HT-29 (cell line): ENCODE measurements around the gene EEA1. TPM values are rescaled to one million over a fixed set of nuclear protein-coding genes. Genes with fewer than 3 reads are reported as not detected.
"Not testable (repeated sequence)": the region's sequence is repeated elsewhere in the genome, so short reads cannot be mapped to it uniquely, and the experiment has no call there.

ENCODE experiments used
- DNase-seq: peaks from one replicate; pipeline ENCODE4 v3.0.0-alpha.2; 2015; ENCODE audit warnings: low spot score
- total RNA-seq: library from RNA; depleted of rRNA; stranded (reverse); fragments of >200 nt; shearing (Covaris generic); gene quantifications from 2 replicates; pipeline ENCODE4 v1.2.3, GENCODE V29; 2014

EEA1 gene
- total RNA-seq, 1 experiment from 2014 or later = 3.2 TPM

- no peak for DNase-seq
Observed at GRCh38 chr12:92753976-92754885, 174.9 kb downstream of the EEA1 start.

DNA sequence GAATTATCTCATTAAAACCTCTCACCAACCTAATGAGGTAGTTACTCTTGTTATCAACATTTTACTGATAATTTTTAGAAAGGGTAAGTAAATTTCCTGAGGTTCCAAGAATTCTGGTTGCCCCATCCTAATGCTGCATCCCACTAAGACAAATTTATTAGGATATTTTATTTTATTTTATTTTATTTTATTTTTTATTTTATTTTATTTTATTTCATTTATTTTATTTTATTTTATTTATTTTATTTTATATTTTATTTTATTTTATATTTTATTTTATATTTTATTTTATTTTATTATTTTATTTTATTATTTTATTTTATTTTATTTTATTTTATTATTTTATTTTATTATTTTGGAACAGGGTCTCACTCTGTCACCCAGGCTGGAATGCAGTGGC, 179.4 kb downstream of the EEA1 start:
- DNase-seq = not testable (repeated sequence)

DNA sequence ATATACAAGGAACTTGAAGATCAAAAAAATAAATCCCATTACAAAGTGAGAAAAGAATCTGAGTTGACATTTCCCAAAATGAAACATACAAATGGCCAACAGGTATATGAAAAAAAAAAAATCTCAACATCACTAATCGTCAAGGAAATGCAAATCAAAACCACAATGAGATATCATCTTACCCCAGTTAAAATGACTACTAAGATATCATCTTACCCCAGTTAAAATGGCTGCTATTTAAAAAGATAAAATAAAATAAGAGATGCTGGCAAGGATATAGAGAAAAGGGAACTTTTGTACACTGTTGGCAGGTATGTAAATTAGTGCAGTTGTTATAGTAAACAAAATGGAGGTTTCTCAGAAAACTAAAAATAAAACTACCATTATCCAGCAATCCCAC, 181.9 kb downstream of the EEA1 start:
- DNase-seq = no peak

GRCh38 chr12:92745856-92746550, 183.1 kb downstream of the EEA1 start:
- DNase-seq = no peak

GRCh38 chr12:92743026-92743425, 186.1 kb downstream of the EEA1 start:
- DNase-seq = no peak

GRCh38 chr12:92740411-92740810, 188.7 kb downstream of the EEA1 start:
- DNase-seq = no peak

DNA sequence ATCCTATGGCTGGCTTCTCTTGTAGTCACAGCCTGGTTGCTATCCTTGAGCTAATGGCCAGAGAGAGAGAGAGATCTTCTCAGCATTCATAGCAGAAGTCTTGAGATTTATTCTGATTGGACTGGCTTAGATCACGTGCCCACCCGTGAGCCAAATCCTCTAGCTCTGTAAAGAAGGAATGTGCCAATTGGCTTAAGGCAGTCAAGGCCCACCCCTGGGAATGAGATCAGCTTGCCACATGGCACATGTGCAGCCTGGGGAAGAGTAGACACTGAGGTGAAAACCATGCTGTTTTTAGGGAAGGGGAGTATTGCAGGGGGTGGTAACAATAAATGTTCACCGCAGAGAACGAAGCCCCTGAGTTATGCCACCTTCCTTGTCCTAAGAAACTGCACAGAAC, 190.0 kb downstream of the EEA1 start:
- no peak for DNase-seq

GRCh38 chr12:92737855-92738850, 190.9 kb downstream of the EEA1 start:
- DNase-seq = no peak

DNA sequence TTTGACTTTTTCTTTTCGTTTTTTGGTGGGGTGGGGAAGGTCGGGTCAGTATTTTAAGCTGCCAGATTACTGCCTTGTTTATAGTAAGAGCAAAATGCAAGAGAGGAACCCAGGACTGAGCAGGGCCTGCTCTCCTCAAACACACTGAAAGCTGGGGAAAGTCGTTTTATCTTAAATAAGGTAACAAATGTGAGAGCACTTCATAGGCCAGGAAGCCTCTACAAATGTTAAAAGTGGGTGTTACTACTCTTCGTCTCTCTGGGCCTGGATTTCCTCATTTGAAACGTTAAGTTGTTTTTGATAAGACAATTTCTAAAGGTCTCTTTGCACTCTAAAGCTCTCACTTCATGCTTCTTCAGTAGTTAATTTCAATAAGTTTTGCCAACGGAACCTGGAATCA, 192.5 kb downstream of the EEA1 start:
- DNase-seq = no peak

GRCh38 chr12:92735131-92735721, 193.9 kb downstream of the EEA1 start:
- no peak for DNase-seq

DNA sequence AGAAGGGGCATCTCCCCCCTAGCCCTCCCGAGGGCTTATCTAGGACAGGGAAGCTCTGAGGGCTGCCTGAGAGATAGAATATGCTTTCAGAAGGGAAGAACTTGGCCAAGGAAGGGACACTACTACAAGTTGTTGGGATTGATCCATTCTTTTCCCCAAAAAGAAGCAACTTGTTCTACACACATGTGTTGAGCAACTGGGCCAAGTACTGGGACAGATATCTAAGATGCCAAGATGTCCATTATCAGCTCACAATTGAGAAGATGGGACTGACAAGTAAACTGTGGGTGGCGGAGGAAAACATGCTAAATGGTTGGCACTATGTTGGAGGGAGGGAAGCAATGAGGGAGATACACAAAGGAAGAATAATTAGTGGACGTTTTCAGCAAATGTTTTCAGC, 195.4 kb downstream of the EEA1 start:
- no peak for DNase-seq

DNA sequence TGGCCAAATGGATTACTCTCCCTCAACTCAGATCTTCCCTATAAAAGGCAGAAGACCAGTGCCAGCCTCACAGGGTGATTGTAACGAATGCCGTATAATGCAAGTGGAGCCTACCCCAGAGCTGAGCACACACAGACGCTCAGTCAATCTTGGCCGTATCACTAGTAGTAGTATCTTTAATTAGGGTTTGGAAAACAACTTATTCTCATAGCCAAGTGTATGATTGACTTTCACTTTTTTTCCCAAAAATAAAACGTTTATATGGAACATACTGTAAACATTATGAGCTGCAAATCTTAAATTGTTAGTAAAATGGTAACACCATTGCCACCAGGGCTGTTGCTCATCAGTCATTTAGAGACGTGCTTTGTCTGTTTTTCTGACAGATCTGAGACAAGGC, 195.9 kb downstream of the EEA1 start:
- no peak for DNase-seq

DNA sequence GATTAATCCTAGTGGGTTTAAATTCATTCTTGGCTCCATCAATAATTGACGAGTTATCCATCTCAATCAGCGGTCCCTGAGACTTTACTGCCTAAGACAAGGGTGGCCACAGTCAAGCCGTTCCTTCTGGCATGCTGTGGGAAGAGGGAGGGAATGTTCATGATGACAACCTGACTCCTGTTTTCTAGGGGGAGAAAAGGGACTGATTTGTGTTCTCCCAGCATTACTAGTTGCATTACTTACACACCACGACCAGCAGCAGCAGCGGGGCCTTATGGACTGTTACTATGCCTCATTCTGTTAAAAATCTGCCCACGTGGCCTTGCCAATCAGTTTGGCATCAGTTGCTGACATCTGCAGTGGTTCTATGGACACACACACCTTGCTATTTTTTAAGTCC, 196.4 kb downstream of the EEA1 start:
- no peak for DNase-seq

- no peak for DNase-seq
Observed at GRCh38 chr12:92732216-92732615, 196.9 kb downstream of the EEA1 start.

DNA sequence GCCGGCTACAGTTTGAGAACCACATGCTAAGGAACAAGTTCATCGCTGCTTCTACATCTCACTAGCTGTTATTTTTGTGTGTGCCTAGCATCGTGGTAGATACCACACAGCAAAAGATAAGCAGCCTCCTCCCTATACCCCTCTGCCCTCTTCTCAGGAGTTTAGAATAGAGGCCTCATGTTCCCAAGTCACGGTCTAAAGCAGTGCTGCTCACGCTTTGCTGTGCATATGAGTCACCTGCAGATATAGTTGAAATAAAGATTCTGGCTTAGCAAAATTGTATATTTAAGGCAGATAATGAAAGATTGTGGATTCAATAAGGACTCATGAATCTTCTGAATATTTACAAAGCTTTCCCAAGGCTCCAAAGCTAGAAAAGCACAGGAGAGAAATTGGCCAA, 198.3 kb downstream of the EEA1 start:
- DNase-seq = no peak

GRCh38 chr12:92729773-92730305, 199.3 kb downstream of the EEA1 start:
- no peak for DNase-seq

- DNase-seq = no peak
Observed at GRCh38 chr12:92726850-92727249, 202.2 kb downstream of the EEA1 start.

DNA sequence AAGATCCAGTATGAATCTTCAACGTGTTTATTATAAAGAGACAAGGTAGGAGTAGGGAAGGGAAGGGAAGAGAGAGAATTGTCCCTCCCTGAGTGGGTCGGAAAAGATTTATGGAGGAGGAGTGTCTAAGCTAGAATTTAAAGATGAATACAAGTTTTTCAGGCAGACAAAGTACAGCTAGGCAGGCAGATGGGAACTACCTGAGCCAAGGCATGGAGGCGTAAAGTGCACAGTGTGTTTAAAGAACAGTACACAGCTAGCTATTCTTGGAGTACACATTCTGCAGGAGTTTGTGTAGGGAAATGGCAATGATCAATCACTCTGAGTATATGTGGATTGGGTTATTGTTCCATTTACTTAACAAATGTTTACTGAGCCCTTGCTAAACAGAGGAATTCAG, 206.2 kb downstream of the EEA1 start:
- no peak for DNase-seq

GRCh38 chr12:92721656-92722055, 207.4 kb downstream of the EEA1 start:
- DNase-seq = no peak

- DNase-seq = no peak
Observed at GRCh38 chr12:92721130-92721529, 208.0 kb downstream of the EEA1 start.
